Activated CD4-positive, alpha-beta memory T cell treated with anti-CD3 and anti-CD28 coated beads for 36 hours (primary cell): ENCODE measurements around the gene STARD5. TPM values are rescaled to one million over a fixed set of nuclear protein-coding genes. Genes with fewer than 3 reads are reported as not detected.

Source experiments
- CTCF ChIA-PET: fragments of 350-600 bp; sonication (Branson Sonifier 250); formaldehyde crosslinking; loops from one replicate; lab custom pipeline; 2021; ENCODE audit warnings: antibody characterized with exemption, inconsistent platforms; lab: Charles Lee
- POLR2A ChIA-PET: fragments of 350-600 bp; sonication (Branson Sonifier 250); formaldehyde crosslinking; loops from one replicate; lab custom pipeline; 2021; ENCODE audit warnings: antibody characterized with exemption; lab: Charles Lee
- DNase-seq: peaks from one replicate; pipeline ENCODE4 v3.0.0-alpha.2; 2020
- H3K27ac Mint-ChIP-seq: one replicate; pipeline ENCODE4 v1.8.0; 2021; ENCODE audit warnings: mixed read lengths
- H3K27me3 Mint-ChIP-seq: one replicate; pipeline ENCODE4 v1.8.0; 2021; ENCODE audit warnings: mixed read lengths
- H3K36me3 Mint-ChIP-seq: one replicate; pipeline ENCODE4 v1.8.0; 2021; ENCODE audit warnings: mixed read lengths
- H3K4me1 Mint-ChIP-seq: one replicate; pipeline ENCODE4 v1.8.0; 2021; ENCODE audit warnings: low read depth, mixed read lengths
- H3K4me3 Mint-ChIP-seq: one replicate; pipeline ENCODE4 v1.8.0; 2021; ENCODE audit warnings: mild to moderate bottlenecking, mixed read lengths
- H3K9me3 Mint-ChIP-seq: one replicate; pipeline ENCODE4 v1.8.0; 2021; ENCODE audit warnings: mixed read lengths
- intact Hi-C: fragments of 100-400 bp; cut with micrococcal nuclease; formaldehyde crosslinking; loops from one replicate; pipeline ENCODE4 v1.15.1; 2023
- total RNA-seq, 2 experiments: library from RNA; stranded (reverse); gene quantifications; one replicate each; pipeline ENCODE4 v1.2.3, GENCODE V29; 2021

Gene STARD5
- total RNA-seq, 2 experiments from 2014 or later = 7.3 to 9.1 TPM

GRCh38 chr15:81309647-81310450 is 14.1 kb downstream of the STARD5 start:
- H3K4me1 Mint-ChIP-seq = peaks cover 57% of the 10 kb centered on the region
- CTCF ChIA-PET = interaction anchor here (1.0 to 2.2 kb wide), 4 partner anchors 18 to 90 kb away, joined by 4 to 16 read pairs (median 8); no protein-coding TSS in a partner anchor
- no peak for DNase-seq
- POLR2A ChIA-PET = interaction anchor here (1.6 to 3.9 kb wide), 2 partner anchors 8 to 11 kb away, joined by 9 to 20 read pairs; no protein-coding TSS in a partner anchor
- no peaks in the 10 kb centered on the region for H3K27me3 Mint-ChIP-seq
- no peak overlapping the region for H3K4me3 Mint-ChIP-seq
- H3K9me3 Mint-ChIP-seq = no peaks in the 10 kb centered on the region
- peaks cover 74% of the 10 kb centered on the region for H3K36me3 Mint-ChIP-seq
- intact Hi-C loops = loop anchor here (10.0 kb wide), 1 partner anchor 955 kb away; the partner anchor contains the start of genes EFL1 and SAXO2
- H3K27ac Mint-ChIP-seq = peak overlapping the region; percentile 57

DNA sequence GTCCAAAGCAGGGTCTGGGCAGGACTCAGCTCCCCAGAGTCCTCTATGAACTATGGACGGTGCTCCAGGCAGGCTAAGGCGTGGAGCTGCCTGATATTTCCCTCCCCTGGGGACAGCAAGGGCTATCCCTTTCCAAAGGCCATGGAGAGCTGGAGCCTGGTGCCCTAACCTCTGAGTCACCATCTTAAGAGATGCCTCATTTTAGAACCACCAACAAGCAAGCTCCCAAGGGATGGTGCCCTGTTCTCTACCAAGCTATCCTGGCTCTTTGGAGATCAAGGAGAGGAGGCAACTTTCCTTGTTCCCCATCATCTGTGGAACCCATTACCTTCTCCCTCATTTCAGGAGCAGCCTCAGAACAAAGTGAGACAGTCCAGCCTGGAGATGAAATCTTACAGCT is 15.7 kb downstream of the STARD5 start:
- CTCF ChIA-PET = interaction anchor here (0.6 to 2.2 kb wide), 4 partner anchors 12 to 42 kb away, joined by 3 to 16 read pairs (median 8); no protein-coding TSS in a partner anchor
- H3K4me1 Mint-ChIP-seq = peaks cover 69% of the 10 kb centered on the region
- H3K36me3 Mint-ChIP-seq = peaks cover 90% of the 10 kb centered on the region
- intact Hi-C loops = loop anchor here (10.0 kb wide), 1 partner anchor 957 kb away; the partner anchor contains the start of genes EFL1 and SAXO2
- H3K27me3 Mint-ChIP-seq = no peaks in the 10 kb centered on the region
- POLR2A ChIA-PET = interaction anchor here (0.5 to 3.9 kb wide), 4 partner anchors 10 to 21 kb away, joined by 4 to 20 read pairs (median 5); no protein-coding TSS in a partner anchor
- no peak overlapping the region for H3K4me3 Mint-ChIP-seq
- H3K27ac Mint-ChIP-seq = peak overlapping the region; percentile 2
- no peaks in the 10 kb centered on the region for H3K9me3 Mint-ChIP-seq
- DNase-seq = no peak

GRCh38 chr15:81304226-81304625 is 19.7 kb downstream of the STARD5 start:
- intact Hi-C loops = loop anchor here (2.0 to 10.0 kb wide), 2 partner anchors 17 to 961 kb away; partner anchors contain the start of genes EFL1 and SAXO2
- H3K27me3 Mint-ChIP-seq = no peaks in the 10 kb centered on the region
- H3K9me3 Mint-ChIP-seq = no peaks in the 10 kb centered on the region
- peak overlapping the region; percentile 99 for H3K27ac Mint-ChIP-seq
- peak overlapping the region; percentile 99 for H3K4me3 Mint-ChIP-seq
- peaks cover 88% of the 10 kb centered on the region for H3K36me3 Mint-ChIP-seq
- POLR2A ChIA-PET = interaction anchor here (0.7 to 1.9 kb wide), 5 partner anchors 8 to 20 kb away, joined by 3 to 7 read pairs (median 6); partner anchors contain the start of gene STARD5
- peak; percentile 47 for DNase-seq
- CTCF ChIA-PET = interaction anchor here (1.0 to 3.1 kb wide), 8 partner anchors 9 to 38 kb away, joined by 3 to 13 read pairs (median 6); no protein-coding TSS in a partner anchor
- H3K4me1 Mint-ChIP-seq = peaks cover 75% of the 10 kb centered on the region

DNA sequence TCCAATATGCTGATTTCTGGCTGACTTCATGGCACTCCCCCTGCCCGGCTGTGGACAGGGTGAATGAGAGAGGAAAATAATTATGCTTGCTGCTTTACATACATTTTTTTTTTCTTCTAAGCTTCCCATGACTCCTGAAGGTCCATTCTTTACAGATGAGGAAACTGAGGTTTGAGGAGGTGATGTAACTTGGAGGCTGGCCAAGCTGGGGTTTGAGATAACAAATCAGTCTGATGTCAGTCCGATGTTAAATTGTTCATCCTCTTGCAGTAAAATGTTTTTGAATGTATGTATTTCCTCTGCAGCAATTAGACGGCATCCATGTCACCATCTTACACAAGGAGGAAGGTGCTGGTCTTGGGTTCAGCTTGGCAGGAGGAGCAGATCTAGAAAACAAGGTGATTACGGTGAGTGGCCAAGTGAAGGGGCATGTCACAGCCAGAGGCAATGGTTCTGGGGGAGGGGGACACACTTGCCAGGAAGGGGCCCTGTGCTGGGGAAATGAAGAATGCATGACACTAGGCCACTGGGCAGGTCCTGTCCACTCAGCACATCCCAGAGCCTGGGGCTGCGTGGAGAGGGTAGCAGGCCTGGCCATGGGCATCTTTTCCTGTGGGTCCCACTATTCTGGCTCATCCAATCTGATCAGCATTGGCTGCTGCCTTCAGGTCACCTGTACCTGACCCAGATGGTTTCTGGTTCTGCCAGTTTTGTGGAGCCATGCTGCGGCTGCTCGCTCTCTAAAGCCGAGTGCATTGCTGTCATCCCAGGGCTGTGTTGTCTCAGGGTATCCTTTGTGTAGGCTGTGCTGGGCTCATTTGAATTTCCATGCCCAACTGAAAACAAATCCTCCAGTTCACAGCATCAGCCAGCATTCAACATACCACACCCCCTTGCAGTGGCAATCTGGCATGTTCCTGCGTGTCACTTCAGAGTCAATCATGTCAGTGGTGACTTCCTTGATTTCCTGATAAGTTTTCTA is 20.4 kb downstream of the STARD5 start:
- peak; percentile 39 for DNase-seq
- CTCF ChIA-PET = interaction anchor here (1.2 to 3.1 kb wide), 4 partner anchors 10 to 28 kb away, joined by 3 to 13 read pairs (median 8); no protein-coding TSS in a partner anchor
- Mint-ChIP-seq H3K4me3 (peak overlapping the region; percentile 99), H3K4me1 (peaks cover 74% of the 10 kb centered on the region), H3K9me3 (no peaks in the 10 kb centered on the region), H3K27me3 (no peaks in the 10 kb centered on the region), H3K27ac (peak overlapping the region; percentile 99), H3K36me3 (peaks cover 84% of the 10 kb centered on the region)
- intact Hi-C loops = loop anchor here (2.0 to 10.0 kb wide), 2 partner anchors 17 to 961 kb away; partner anchors contain the start of genes EFL1 and SAXO2
- POLR2A ChIA-PET = interaction anchor here (0.7 to 3.8 kb wide), 6 partner anchors 9 to 959 kb away, joined by 3 to 24 read pairs (median 5); partner anchors contain the start of genes EFL1, SAXO2 and STARD5

GRCh38 chr15:81302701-81303109 is 21.2 kb downstream of the STARD5 start:
- Mint-ChIP-seq H3K36me3 (peaks cover 75% of the 10 kb centered on the region), H3K9me3 (no peaks in the 10 kb centered on the region), H3K4me1 (peaks cover 73% of the 10 kb centered on the region), H3K27me3 (no peaks in the 10 kb centered on the region), H3K27ac (peak overlapping the region; percentile 99), H3K4me3 (peak overlapping the region; percentile 99)
- CTCF ChIA-PET = interaction anchor here (1.2 to 4.6 kb wide), 8 partner anchors 9 to 98 kb away, joined by 3 to 37 read pairs (median 8); no protein-coding TSS in a partner anchor
- POLR2A ChIA-PET = interaction anchor here (1.1 to 3.8 kb wide), 5 partner anchors 8 to 959 kb away, joined by 3 to 24 read pairs (median 8); partner anchors contain the start of genes EFL1, SAXO2 and TLNRD1
- intact Hi-C loops = loop anchor here (1.0 to 10.0 kb wide), 4 partner anchors 8 to 962 kb away; partner anchors contain the start of genes EFL1, SAXO2 and STARD5
- no peak for DNase-seq

DNA sequence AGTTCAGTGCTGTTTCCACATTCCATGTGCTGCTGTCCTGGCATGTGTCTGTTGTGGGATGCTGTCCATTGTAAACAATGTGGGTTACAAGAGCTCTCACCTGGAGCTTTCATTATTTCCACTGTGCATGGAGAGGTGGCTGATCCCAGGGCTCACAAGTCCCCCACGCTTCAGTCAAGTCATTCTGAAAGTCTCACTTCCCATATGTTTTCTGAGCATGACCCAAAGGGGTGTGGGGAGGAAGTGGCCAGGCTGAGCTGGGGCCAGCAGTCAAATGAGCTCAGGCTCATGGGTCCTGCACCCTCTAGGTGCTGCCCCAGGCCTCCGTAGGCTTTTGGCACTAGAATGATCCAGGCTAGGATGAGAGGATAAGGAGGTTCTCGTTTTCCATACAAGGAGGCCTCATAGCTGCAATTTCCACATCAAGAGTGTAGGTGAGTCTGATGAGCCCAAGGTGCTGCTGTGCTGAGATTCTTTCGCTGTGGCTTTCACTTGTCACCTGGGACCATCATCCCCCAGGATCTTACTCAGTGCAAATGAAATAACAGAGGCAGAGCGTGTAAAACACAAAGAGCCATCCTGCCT is 22.0 kb downstream of the STARD5 start:
- no peaks in the 10 kb centered on the region for H3K9me3 Mint-ChIP-seq
- H3K36me3 Mint-ChIP-seq = peaks cover 73% of the 10 kb centered on the region
- peak; percentile 74 for DNase-seq
- POLR2A ChIA-PET = interaction anchor here (0.8 to 3.8 kb wide), 5 partner anchors 9 to 1407 kb away, joined by 3 to 24 read pairs (median 8); partner anchors contain the start of gene TLNRD1
- CTCF ChIA-PET = interaction anchor here (1.2 to 4.6 kb wide), 6 partner anchors 8 to 99 kb away, joined by 3 to 37 read pairs (median 8); no protein-coding TSS in a partner anchor
- peak overlapping the region; percentile 99 for H3K4me3 Mint-ChIP-seq
- H3K4me1 Mint-ChIP-seq = peaks cover 77% of the 10 kb centered on the region
- peak overlapping the region; percentile 99 for H3K27ac Mint-ChIP-seq
- no peaks in the 10 kb centered on the region for H3K27me3 Mint-ChIP-seq
- intact Hi-C loops = loop anchor here (1.0 to 10.0 kb wide), 4 partner anchors 8 to 963 kb away; partner anchors contain the start of genes EFL1, SAXO2 and STARD5

GRCh38 chr15:81301385-81301784 is 22.6 kb downstream of the STARD5 start:
- Mint-ChIP-seq H3K36me3 (peaks cover 74% of the 10 kb centered on the region), H3K27me3 (no peaks in the 10 kb centered on the region), H3K9me3 (no peaks in the 10 kb centered on the region), H3K4me3 (peak overlapping the region; percentile 99), H3K4me1 (peaks cover 80% of the 10 kb centered on the region), H3K27ac (peak overlapping the region; percentile 99)
- intact Hi-C loops = loop anchor here (10.0 kb wide), 1 partner anchor 963 kb away; the partner anchor contains the start of genes EFL1 and SAXO2
- ChIA-PET POLR2A (interaction anchor here (0.8 to 3.8 kb wide), 5 partner anchors 9 to 1408 kb away, joined by 3 to 24 read pairs (median 8); partner anchors contain the start of gene TLNRD1), CTCF (interaction anchor here (1.2 to 4.6 kb wide), 6 partner anchors 8 to 99 kb away, joined by 3 to 37 read pairs (median 8); no protein-coding TSS in a partner anchor)
- DNase-seq = no peak

- Mint-ChIP-seq H3K27me3 (no peaks in the 10 kb centered on the region), H3K36me3 (peaks cover 59% of the 10 kb centered on the region), H3K9me3 (no peaks in the 10 kb centered on the region), H3K4me1 (peaks cover 82% of the 10 kb centered on the region), H3K4me3 (peak overlapping the region; percentile 99), H3K27ac (peak overlapping the region; percentile 99)
- DNase-seq = no peak
- ChIA-PET CTCF (interaction anchor here (1.5 to 4.6 kb wide), 4 partner anchors 25 to 101 kb away, joined by 3 to 37 read pairs (median 22); no protein-coding TSS in a partner anchor), POLR2A (interaction anchor here (1.6 to 4.8 kb wide), 3 partner anchors 7 to 24 kb away, joined by 6 to 24 read pairs (median 20); partner anchors contain the start of gene STARD5)
- intact Hi-C loops = loop anchor here (10.0 kb wide), 4 partner anchors 495 to 1325 kb away; partner anchors contain the start of genes BCL2A1, EFL1, FAH and SAXO2
These were observed 24.2 kb downstream of the STARD5 start for GRCh38 chr15:81299630-81300273.

DNA sequence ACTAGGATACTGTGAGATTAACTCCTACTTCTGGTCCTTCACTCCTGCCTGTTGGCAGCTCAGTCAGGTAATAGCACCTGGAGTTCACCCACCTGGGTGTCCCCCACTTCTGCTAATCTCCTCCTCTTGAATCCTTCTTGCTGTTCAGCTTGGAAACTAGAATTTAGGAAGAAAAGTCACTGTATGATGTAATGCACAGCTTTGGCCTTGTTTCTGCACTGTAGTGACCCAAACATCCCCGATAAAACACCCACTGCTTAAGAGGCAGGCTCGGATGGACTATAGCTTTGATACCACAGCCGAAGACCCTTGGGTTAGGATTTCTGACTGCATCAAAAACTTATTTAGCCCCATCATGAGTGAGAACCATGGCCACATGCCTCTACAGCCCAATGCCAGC is 24.8 kb downstream of the STARD5 start:
- intact Hi-C loops = loop anchor here (10.0 kb wide), 3 partner anchors 494 to 1324 kb away; partner anchors contain the start of genes BCL2A1 and FAH
- Mint-ChIP-seq H3K9me3 (no peaks in the 10 kb centered on the region), H3K4me1 (peaks cover 82% of the 10 kb centered on the region)

More for the DNA sequence above, 24.8 kb downstream of the STARD5 start:
- peak overlapping the region; percentile 99 for H3K4me3 Mint-ChIP-seq
- DNase-seq = no peak
- ChIA-PET POLR2A (interaction anchor here (0.7 to 4.8 kb wide), 4 partner anchors 9 to 299 kb away, joined by 3 to 20 read pairs (median 5); partner anchors contain the start of genes STARD5 and TLNRD1), CTCF (interaction anchor here (0.8 to 4.6 kb wide), 4 partner anchors 24 to 102 kb away, joined by 3 to 37 read pairs (median 19); no protein-coding TSS in a partner anchor)
- peaks cover 53% of the 10 kb centered on the region for H3K36me3 Mint-ChIP-seq
- peak overlapping the region; percentile 99 for H3K27ac Mint-ChIP-seq
- H3K27me3 Mint-ChIP-seq = no peaks in the 10 kb centered on the region
